CD4-positive, alpha-beta T cell treated with Interleukin-10 for 1 hour (primary cell): ENCODE data around the gene WLS.
"Not testable (repeated sequence)": the region's sequence is repeated elsewhere in the genome, so short reads cannot be mapped to it uniquely, and the experiment has no call there.

Experiments used
- DNase-seq: peaks from one replicate; pipeline ENCODE4 v3.0.0-alpha.2; 2020

Gene WLS

DNA sequence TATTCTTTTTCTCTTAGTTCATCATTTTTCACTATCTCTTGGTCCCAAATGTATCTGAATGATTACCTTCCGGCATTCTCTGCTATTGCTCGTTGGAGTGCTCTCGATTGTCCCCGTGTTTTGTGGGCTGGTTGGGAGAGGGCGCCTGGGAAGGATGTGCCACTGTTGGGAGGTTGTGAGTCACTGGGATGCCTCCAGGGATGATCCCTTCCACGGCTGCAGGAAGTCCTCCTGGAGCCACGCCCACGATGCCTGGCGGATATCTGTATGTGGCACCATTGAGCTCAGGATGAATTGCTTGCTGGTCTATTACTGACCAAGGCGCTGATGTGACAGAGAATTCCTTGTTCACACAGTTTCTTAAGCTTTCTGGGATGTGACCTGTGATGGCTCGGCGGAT is 70.7 kb downstream of the WLS start:
- not testable (repeated sequence) for DNase-seq

- not testable (repeated sequence) for DNase-seq
Observed at GRCh38 chr1:68160935-68161334, 71.4 kb downstream of the WLS start.

- no peak for DNase-seq
Observed at GRCh38 chr1:68160021-68160420, 72.3 kb downstream of the WLS start.

DNA sequence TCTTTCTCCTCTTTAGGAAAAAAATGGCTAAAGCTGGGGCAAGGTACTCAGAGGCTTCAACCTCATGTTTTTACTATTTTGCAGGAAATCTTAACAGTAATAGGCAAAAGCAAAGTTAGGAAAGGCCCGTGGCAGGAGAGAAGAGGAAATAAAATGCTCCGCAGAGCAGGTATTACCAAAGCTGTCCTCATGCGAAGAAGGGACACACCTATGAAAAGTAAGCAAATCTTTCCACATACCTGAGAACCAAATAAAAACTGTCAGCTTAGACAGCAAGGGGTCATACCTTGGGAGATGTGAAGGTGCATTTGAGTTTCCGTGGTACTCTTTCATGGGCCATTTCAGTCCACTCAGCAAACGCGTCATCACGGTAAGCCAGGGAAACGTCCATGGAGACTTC is 73.5 kb downstream of the WLS start:
- no peak for DNase-seq

DNA sequence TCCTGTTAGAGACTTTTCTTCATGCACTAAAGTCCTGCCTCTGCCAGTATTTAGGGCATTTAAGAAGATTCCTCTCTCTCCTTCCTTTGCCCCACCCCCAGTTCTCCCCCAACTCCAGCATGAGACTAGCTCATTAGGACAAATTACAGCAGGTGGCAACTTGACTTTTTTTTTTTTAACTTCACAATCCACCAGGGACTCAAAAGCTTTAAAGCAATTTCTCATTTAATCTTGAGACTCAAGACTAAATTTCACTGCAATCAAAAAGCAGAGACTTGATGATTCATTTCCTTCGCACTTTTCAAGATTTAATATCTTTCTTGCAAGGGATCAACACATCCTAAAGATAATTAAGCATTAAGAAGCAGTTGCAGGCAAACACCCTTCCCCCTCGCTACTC is 74.9 kb downstream of the WLS start:
- no peak for DNase-seq

DNA sequence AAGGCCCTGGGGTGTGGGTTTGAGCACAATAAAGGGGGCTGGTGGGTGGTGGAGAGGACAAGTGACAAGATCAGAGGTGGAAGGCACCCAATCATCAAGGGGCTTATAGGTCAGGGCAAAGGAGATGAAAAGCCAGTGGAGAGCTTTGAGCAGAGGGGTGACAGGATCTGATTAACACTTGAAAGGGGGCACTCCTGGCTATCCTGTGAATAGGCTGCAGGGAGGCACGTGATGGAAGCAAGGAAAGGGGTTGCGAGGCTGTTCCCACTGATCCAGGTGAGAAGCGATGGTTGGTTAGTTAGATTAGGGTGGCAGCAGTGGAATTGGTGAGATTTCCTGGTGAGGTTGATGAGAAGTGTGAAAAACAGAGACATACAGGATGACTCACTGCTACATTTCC is 80.6 kb downstream of the WLS start:
- no peak for DNase-seq

DNA sequence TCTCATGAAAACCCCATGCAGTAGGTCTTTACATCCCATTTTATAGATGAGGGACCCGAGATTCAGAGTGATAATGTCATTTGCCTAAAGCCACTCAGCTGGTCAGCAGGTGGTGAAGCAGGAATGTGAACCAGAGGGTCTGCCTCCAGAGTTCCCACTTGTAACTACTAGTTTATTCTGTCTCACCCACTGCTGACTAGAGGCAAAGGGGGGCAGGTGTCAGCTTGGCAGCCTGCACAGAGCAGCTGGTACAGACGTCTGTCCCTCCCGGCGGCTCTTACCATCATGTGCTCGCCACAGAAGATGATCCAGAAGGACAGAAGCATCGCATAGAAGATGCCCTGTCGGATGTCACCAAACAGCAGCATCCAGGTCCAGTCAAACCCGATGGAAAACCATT is 82.4 kb downstream of the WLS start:
- no peak for DNase-seq

- DNase-seq: no peak
Observed at GRCh38 chr1:68149110-68149798, 83.1 kb downstream of the WLS start.

- no peak for DNase-seq
Observed at GRCh38 chr1:68148631-68149030, 83.7 kb downstream of the WLS start.

- DNase-seq: no peak
Observed at GRCh38 chr1:68147534-68148171, 84.7 kb downstream of the WLS start.

DNA sequence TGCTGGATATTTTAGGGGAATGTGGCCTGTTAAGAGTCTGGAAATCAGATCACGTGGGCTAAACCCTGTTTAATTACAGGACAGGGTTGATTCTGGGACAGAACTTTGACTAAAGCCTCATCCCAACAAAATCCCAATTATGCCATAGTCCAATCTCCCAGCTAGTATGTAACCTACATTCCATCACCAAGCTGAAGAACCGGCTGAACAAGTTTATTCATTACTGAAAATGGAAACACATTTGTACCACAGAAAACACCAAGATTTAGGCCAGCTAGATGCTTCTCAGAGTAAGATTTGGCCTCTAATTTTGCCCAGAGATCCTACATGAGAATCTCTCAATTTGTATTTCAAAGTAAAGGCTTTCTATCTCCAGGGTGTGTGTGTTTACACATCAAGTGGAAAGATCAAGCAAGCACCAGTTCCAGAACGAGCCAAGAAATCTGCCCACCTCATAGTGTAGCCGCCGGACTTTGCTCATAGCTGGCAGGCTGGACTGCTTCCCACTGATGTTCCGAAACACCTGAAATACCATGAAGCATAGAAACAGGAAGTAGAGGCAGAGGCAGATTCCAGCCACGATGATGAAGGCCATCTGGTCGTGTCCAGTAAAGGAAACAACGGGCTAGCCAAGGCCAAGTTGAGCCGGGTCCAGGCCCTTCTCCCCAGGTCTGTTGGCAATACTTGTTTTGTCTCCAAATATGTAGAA is 86.8 kb downstream of the WLS start:
- DNase-seq: no peak

DNA sequence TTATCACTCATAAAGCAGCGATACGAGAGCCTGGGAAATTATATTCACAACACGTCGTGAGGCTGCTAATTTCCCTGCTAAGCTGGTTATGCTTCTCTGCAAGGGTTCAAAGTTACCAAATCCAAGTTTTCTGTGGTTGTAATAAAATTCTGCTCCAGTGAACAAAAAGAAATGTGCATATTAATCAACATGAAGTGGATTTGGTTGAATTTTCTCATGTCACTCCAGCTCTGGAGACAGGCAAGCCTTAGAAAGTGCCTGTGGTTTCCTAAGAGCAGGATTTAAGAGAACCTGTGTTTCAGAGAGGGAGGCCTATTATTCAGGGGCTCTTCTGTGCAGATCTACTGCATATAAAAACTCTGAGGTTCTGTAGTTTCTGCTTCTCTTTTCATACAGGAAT is 87.5 kb downstream of the WLS start:
- no peak for DNase-seq

DNA sequence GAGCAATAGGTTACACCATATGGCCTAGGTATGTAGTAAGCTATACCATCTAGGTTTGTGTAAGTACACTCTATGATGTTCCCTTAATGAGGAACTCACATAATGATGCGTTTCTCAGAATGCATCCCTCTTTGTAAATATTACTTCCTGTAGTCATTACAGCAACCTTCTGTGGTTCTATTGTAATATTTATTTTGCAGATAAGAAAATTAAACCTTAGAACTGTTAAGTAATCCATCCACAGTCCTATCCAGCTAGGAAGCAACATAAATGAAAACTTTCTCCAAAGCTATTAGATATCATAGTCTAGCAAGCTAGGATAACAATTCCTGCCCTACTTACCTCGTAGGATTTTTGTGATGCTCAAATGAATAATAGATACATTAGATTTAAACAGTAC is 88.7 kb downstream of the WLS start:
- DNase-seq: no peak

- DNase-seq: no peak
Observed at GRCh38 chr1:68142461-68142860, 89.9 kb downstream of the WLS start.

- DNase-seq: no peak
Observed at GRCh38 chr1:68142036-68142435, 90.3 kb downstream of the WLS start.

DNA sequence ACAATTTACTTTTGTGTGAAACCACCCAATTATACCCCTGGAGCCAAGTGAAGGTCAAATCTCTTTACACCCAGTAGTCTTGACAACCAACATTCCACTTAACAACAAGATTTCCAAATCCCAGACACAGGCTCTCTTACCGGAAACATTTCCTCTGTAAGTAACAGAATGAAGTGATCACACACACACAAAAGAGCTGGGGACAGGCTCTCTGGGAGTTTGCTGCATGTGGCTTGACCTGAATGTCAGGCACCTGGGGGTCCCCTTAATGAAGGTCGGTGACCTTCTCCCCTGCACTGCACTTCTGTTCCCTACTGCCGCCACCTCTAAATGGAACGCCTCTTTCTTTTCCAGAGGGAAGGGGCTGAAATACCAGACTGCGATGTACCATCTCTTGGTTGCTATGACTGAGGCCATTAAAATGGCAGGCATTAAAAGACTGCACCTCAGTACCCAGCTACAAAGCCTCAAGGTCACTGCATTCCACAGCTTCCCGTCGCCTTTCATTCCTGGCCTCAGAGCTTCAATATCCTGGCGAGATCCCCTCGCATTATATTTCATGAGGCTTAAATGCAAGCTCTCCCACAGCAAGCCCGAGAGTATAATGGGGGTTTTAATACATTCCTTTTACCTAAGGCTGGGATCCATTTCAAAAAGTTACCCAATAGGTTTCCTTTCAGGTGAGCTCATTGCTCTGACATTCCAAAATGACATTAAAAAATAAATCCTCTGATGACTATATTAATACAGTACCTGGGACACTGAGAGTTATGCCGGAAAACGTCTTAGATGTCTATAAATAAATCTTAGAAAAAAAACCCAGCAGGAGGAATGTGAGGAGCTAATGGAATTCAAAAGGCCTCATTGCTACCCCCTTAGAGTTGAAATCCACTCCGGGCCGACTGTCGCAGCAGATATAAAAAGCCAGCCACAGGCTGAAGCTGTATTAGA is 91.0 kb downstream of the WLS start:
- no peak for DNase-seq

GRCh38 chr1:68140536-68140935 is 91.8 kb downstream of the WLS start:
- DNase-seq: no peak

GRCh38 chr1:68136187-68136586 is 96.1 kb downstream of the WLS start:
- no peak for DNase-seq

DNA sequence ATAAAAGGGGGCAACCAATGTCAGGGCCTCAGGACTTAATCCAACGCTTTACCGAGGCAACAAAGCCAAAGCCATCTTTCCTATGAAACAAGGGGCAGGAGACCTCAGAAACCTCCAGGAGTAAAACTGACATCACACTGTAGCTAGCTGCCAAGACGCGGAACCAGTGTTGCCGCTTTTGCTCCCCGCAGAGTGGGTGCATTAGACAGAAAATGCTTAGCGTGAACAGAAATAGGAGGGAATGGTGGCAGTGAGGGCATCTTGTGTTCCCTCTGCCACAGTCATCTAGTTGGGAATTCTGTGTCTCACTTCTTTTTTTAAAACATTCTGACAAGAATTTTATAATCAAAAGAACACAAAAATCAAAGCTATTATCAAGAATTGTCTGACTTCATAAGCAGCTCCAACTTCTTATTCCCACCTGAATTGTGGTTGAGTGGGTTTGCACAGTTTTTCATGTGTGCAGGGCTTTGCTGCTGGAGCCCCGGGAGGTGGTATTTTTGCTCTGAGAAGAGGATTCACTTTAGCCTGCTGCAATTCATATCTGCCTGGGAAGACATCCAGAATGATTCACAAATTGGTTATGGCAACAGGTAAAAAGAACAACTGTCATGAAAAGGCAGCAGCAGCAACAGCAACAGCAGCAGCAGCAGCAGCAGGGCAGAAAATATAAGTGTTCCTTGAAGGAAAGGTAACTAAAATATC is 99.7 kb downstream of the WLS start:
- no peak for DNase-seq

- DNase-seq: no peak
Observed at GRCh38 chr1:68131261-68131660, 101.1 kb downstream of the WLS start.

GRCh38 chr1:68129536-68130250 is 102.6 kb downstream of the WLS start:
- no peak for DNase-seq

GRCh38 chr1:68128820-68129219 is 103.5 kb downstream of the WLS start:
- DNase-seq: no peak
